A549 (cell line): ENCODE data around the gene BMAL1. TPM values are rescaled to one million over a fixed set of nuclear protein-coding genes. Genes with fewer than 3 reads are reported as not detected.

Source experiments
- ATAC-seq, 2 experiments: fragments of 200-7000 bp in 1 of 2; fragments of >200 bp in 1 of 2; cut with Nextera tagmentation in 1 of 2; cut with Tn5 transposase in 1 of 2; 3 replicates each; pipeline versions ENCODE4 v1.8.0 to v1.9.1; 2018 to 2020; ENCODE audit warnings: mild to moderate bottlenecking in 1 of 2, moderate library complexity in 1 of 2
- CTCF ChIA-PET: fragments of 300-600 bp; sonication (Branson Sonifier 250); formaldehyde crosslinking; extraction: SDS; loops from one replicate; lab custom pipeline; 2021; ENCODE audit warnings: antibody characterized with exemption, inconsistent platforms; lab: Yijun Ruan, JAX
- POLR2A ChIA-PET: fragments of 350-600 bp; formaldehyde crosslinking; extraction: SDS; loops from one replicate; lab custom pipeline; 2021; ENCODE audit warnings: antibody characterized with exemption, inconsistent platforms; lab: Yijun Ruan, JAX
- DNase-seq, 2 experiments: peaks; one replicate each; pipeline versions ENCODE4 v3.0.0 to v3.0.0-alpha.2; 2011 to 2016; ENCODE audit warnings: low read depth in 1 of 2, low spot score in 1 of 2
- FAIRE-seq: peaks from 2 replicates; lab custom pipeline; 2011; peaks lifted over from hg19 to GRCh38; lab: Jason Lieb, UNC
- H3K27ac ChIP-seq, 2 experiments: fragments of >200 bp; sonication (Bioruptor Twin); formaldehyde crosslinking; 3 replicates each; pipeline ENCODE4 v1.5.1; 2016 to 2017
- H3K4me1 ChIP-seq: fragments of >200 bp; sonication (Bioruptor Twin); formaldehyde crosslinking; 3 replicates; pipeline ENCODE4 v1.6.1; 2016
- H3K4me2 ChIP-seq: fragments of >200 bp; sonication (Bioruptor Twin); formaldehyde crosslinking; 3 replicates; pipeline ENCODE4 v1.6.1; 2016
- H3K4me3 ChIP-seq: fragments of >200 bp; sonication (Bioruptor Twin); formaldehyde crosslinking; 3 replicates; pipeline ENCODE4 v1.5.1; 2016
- H3K9me3 ChIP-seq: fragments of >200 bp; sonication (Bioruptor Twin); formaldehyde crosslinking; 3 replicates; pipeline ENCODE4 v1.6.1; 2016
- CBX8 ChIP-seq: fragments of 200-600 bp; sonication (generic); IDR thresholded peaks from 2 replicates; pipeline ENCODE4 v1.6.1; 2016
- E2F6 ChIP-seq: IDR thresholded peaks from 2 replicates; pipeline ENCODE4 v1.6.1; 2012; ENCODE audit warnings: low read depth, borderline replicate concordance
- EP300 ChIP-seq, 2 experiments: fragments of >200 bp; sonication (Bioruptor Twin); formaldehyde crosslinking; IDR thresholded peaks; 2 replicates in 1 of 2; 3 replicates in 1 of 2; pipeline ENCODE4 v1.6.1; 2016 to 2017
- ESRRA ChIP-seq: fragments of 150-350 bp; IDR thresholded peaks from 2 replicates; pipeline ENCODE4 v1.6.1; 2014; ENCODE audit warnings: mild to moderate bottlenecking, low read length, borderline replicate concordance
- FOSL2 ChIP-seq, 2 experiments: fragments of 450-650 bp in 1 of 2; fragments of >200 bp in 1 of 2; sonication (Bioruptor Twin) in 1 of 2; formaldehyde crosslinking; IDR thresholded peaks; 2 replicates each; pipeline versions ENCODE4 v1.5.0 to v1.6.1; 2016 to 2020; ENCODE audit warnings: mild to moderate bottlenecking in 1 of 2, moderate library complexity in 1 of 2
- FOXS1 ChIP-seq: fragments of 250-450 bp; sonication (Bioruptor Pico); IDR thresholded peaks from 2 replicates; pipeline ENCODE4 v1.5.0; 2020; ENCODE audit warnings: mild to moderate bottlenecking, moderate library complexity
- HDAC2 ChIP-seq: fragments of 200-600 bp; sonication (generic); IDR thresholded peaks from 2 replicates; pipeline ENCODE4 v1.6.1; 2016
- HEYL ChIP-seq: fragments of 250-450 bp; sonication (Bioruptor Pico); IDR thresholded peaks from 2 replicates; pipeline ENCODE4 v1.8.0; 2021; ENCODE audit warnings: mild to moderate bottlenecking, moderate library complexity
- HOXB13 ChIP-seq: fragments of 250-450 bp; sonication (Bioruptor Pico); IDR thresholded peaks from 2 replicates; pipeline ENCODE4 v1.5.0; 2020; ENCODE audit warnings: low read depth, mild to moderate bottlenecking, moderate library complexity
- KDM1A ChIP-seq: fragments of 200-600 bp; sonication (generic); IDR thresholded peaks from 2 replicates; pipeline ENCODE4 v1.6.1; 2016; ENCODE audit warnings: low read depth, mild to moderate bottlenecking
- KDM5A ChIP-seq: fragments of 200-600 bp; sonication (generic); IDR thresholded peaks from 2 replicates; pipeline ENCODE4 v1.6.1; 2016; ENCODE audit warnings: antibody characterized with exemption, mild to moderate bottlenecking
- MAZ ChIP-seq: fragments of 150-350 bp; IDR thresholded peaks from 2 replicates; pipeline ENCODE4 v1.6.1; 2014; ENCODE audit warnings: antibody characterized with exemption, low read depth, low read length, borderline replicate concordance
- MYC ChIP-seq: IDR thresholded peaks from 2 replicates; pipeline ENCODE4 v1.6.1; 2012; ENCODE audit warnings: mild to moderate bottlenecking, inconsistent platforms, low read length, improper control_type of control experiment, borderline replicate concordance
- NPAS2 ChIP-seq: fragments of 250-450 bp; sonication (Bioruptor Pico); IDR thresholded peaks from 2 replicates; pipeline ENCODE4 v1.8.0; 2022; ENCODE audit warnings: mild to moderate bottlenecking, moderate library complexity, borderline replicate concordance
- RFX5 ChIP-seq: fragments of 450-650 bp; IDR thresholded peaks from 2 replicates; pipeline ENCODE4 v1.7.1; 2014; ENCODE audit warnings: antibody characterized with exemption, mild to moderate bottlenecking, moderate library complexity
- SREBF2 ChIP-seq: fragments of 450-650 bp; IDR thresholded peaks from 2 replicates; pipeline ENCODE4 v1.6.1; 2014; ENCODE audit warnings: mild to moderate bottlenecking, moderate library complexity
- TFCP2L1 ChIP-seq: fragments of 250-450 bp; sonication (Bioruptor Pico); IDR thresholded peaks from 2 replicates; pipeline ENCODE4 v1.5.0; 2021; ENCODE audit warnings: mild to moderate bottlenecking
- TP53 ChIP-seq: fragments of 250-450 bp; sonication (Bioruptor Pico); IDR thresholded peaks from 2 replicates; pipeline ENCODE4 v1.5.0; 2021; ENCODE audit warnings: mild to moderate bottlenecking, moderate library complexity
- ZC3H11A ChIP-seq: fragments of 450-650 bp; IDR thresholded peaks from 2 replicates; pipeline ENCODE4 v1.6.1; 2014; ENCODE audit warnings: antibody characterized with exemption, mild to moderate bottlenecking
- WGBS: methylation state at CpG from one replicate; pipeline ENCODE4 v1.1.6; 2017; ENCODE audit errors: missing lambda C conversion rate; 5-methylcytosine and 5-hydroxymethylcytosine counted together
- polyA plus RNA-seq, 4 experiments: library from polyadenylated mRNA; depleted of rRNA in 3 of 4; stranded (reverse); fragments of >200 nt; fragmentation: RNase III in 1 of 4; extraction: RNeasy Plus Mini Kit Qiagen cat#74134 plus additional on column Dnase treatment in 1 of 4; gene quantifications; 2 replicates in 3 of 4; 3 replicates in 1 of 4; pipeline ENCODE4 v1.2.3, GENCODE V29; 2011 to 2017
- TF ChIP-seq, protein P1 (sequence below): IDR thresholded peaks from 2 replicates; pipeline ENCODE4 v1.6.1; 2012
- TF ChIP-seq, protein P2 (sequence below): fragments of >200 bp; sonication (Bioruptor Twin); formaldehyde crosslinking; IDR thresholded peaks from 3 replicates; pipeline ENCODE4 v1.5.1; 2016

Gene BMAL1
- polyA plus RNA-seq, 2 of the 4 experiments (the other 2 are of a cell fraction): 28.6 to 29.2 TPM

DNA sequence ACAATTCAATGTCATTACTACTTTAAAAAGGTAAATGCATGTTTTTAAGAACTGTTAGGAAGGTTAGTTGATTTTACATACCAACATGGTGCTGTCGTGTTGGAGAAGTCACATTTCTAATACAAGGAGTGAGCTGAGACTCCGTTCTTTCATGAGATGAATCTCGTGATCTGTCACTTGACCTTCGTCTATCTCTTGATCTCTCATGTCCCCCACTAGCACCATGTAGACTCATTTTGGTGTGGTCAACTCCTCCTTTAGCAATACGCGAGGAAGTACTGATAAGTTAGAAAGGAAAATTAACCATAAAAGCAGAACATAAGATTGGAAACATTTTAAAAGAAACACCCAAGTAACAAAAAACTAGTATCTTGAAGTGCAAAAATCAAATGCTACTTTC, 144.0 kb downstream of the BMAL1 start:
- CTCF ChIA-PET: interaction anchor here (2.2 kb wide), 1 partner anchor 44 kb away, joined by 9 read pairs; no protein-coding TSS in a partner anchor

DNA sequence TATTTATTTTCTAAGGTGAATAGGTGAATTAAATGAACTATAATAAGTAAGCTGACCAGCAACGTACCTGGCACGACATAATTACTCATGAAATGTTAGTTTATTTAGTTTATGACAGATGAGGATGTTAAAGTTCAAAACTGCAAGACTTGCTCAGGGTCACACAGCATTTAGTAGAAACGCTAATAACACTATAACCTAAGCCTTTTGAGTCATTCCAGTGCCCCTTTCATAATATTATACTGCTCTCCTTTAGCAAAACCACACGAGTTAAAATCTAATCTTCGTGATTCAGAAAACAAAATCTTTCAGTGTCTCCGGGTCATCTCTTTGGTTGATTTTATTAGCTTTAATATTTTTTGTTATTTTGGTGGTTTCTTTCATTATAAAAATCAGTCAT, 145.8 kb downstream of the BMAL1 start:
- ATAC-seq: no peak
- 52% methylated on average over 6 of the region's 6 CpGs for WGBS
- peaks cover 16% of the 10 kb centered on the region; the same call in 2 of the 3 replicates for H3K4me1 ChIP-seq
- no peak for FAIRE-seq
- peaks cover 21% of the 10 kb centered on the region; the same call in 2 of the 3 replicates for H3K9me3 ChIP-seq
- POLR2A ChIA-PET: no interaction called here
- TF ChIP-seq MAZ (no peak), TP53 (CRISPR knock-in tag) (no peak), EP300 (IDR thresholded peaks at IDR 0.05) (no peak), CBX8 (no peak), ZC3H11A (no peak), HOXB13 (no peak), HEYL (CRISPR knock-in tag) (no peak), FOXS1 (no peak), SREBF2 (no peak)
- H3K4me2 ChIP-seq: peak overlapping the region; percentile 40
- no peak for DNase-seq
- H3K27ac ChIP-seq: no peak overlapping the region
- H3K4me3 ChIP-seq: no peak overlapping the region
- CTCF ChIA-PET: interaction anchor here (1.1 to 2.2 kb wide), 2 partner anchors 42 to 213 kb away, joined by 3 to 9 read pairs; no protein-coding TSS in a partner anchor

More for the DNA sequence above, 144.0 kb downstream of the BMAL1 start:
- DNase-seq (no peak), ATAC-seq (no peak), FAIRE-seq (no peak)
- Histone ChIP-seq H3K4me2 (no peak overlapping the region), H3K9me3 (peaks cover 6% of the 10 kb centered on the region; the same call in 2 of the 3 replicates), H3K4me3 (no peak overlapping the region), H3K4me1 (peaks cover 16% of the 10 kb centered on the region; the same call in 2 of the 3 replicates), H3K27ac (no peak overlapping the region)
- no peak for TF ChIP-seq FOSL2 (IDR thresholded peaks at IDR 0.05)
- no peak for TF ChIP-seq FOSL2 (CRISPR knock-in tag; IDR thresholded peaks at IDR 0.05)
- no peak for TF ChIP-seq NPAS2
- TF ChIP-seq HEYL (CRISPR knock-in tag): no peak
- no peak for TF ChIP-seq FOXS1
- no peak for TF ChIP-seq CBX8
- TF ChIP-seq KDM1A: no peak
- TF ChIP-seq ESRRA: no peak
- TF ChIP-seq HDAC2: no peak
- TF ChIP-seq E2F6: no peak
- WGBS: 89% methylated on average over 6 of the region's 6 CpGs
- POLR2A ChIA-PET: no interaction called here

DNA sequence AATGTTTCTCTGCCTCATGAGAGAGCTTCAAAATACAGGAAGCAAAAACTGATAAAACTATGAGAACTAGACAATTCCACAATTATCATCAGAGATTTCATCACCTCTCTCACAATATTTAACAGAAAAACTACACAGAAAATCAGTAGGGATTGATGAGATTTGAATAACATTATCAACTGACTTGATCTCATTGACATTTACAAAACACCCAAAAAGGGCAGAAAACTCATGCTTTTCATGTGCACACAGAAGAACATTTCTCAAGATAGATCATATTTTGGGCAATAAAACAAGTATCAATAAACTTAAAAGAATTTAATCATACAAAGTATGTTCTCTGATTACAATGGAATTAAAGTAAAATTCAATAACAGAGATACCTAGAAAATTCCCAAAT, 149.8 kb downstream of the BMAL1 start:
- FAIRE-seq (no peak), DNase-seq (no peak), ATAC-seq (no peak)
- no peak overlapping the region for H3K27ac ChIP-seq
- H3K4me2 ChIP-seq: no peak overlapping the region
- ChIA-PET CTCF (no interaction called here), POLR2A (no interaction called here)
- peaks cover 24% of the 10 kb centered on the region; the same call in 2 of the 3 replicates for H3K9me3 ChIP-seq
- TF ChIP-seq CBX8 (no peak), MYC (no peak), KDM5A (no peak), RFX5 (no peak), EP300 (IDR thresholded peaks at IDR 0.05) (no peak)
- TF ChIP-seq, protein P1, sequence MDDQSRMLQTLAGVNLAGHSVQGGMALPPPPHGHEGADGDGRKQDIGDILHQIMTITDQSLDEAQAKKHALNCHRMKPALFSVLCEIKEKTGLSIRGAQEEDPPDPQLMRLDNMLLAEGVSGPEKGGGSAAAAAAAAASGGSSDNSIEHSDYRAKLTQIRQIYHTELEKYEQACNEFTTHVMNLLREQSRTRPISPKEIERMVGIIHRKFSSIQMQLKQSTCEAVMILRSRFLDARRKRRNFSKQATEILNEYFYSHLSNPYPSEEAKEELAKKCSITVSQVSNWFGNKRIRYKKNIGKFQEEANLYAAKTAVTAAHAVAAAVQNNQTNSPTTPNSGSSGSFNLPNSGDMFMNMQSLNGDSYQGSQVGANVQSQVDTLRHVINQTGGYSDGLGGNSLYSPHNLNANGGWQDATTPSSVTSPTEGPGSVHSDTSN: no peak
- H3K4me3 ChIP-seq: no peak overlapping the region
- H3K4me1 ChIP-seq: peaks cover 16% of the 10 kb centered on the region; the same call in 2 of the 3 replicates

- Histone ChIP-seq H3K4me1 (peaks cover under 1% of the 10 kb centered on the region; the same call in 1 of the 3 replicates), H3K9me3 (peaks cover 24% of the 10 kb centered on the region; the same call in 2 of the 3 replicates), H3K4me2 (no peak overlapping the region), H3K4me3 (no peak overlapping the region), H3K27ac (no peak overlapping the region)
- ATAC-seq: no peak
- ChIA-PET CTCF (no interaction called here), POLR2A (no interaction called here)
- FAIRE-seq: no peak
- 33% methylated on average over 1 of the region's 1 CpG for WGBS
- TF ChIP-seq TFCP2L1 (CRISPR knock-in tag): no peak
- no peak for TF ChIP-seq FOSL2 (IDR thresholded peaks at IDR 0.05)
- TF ChIP-seq FOSL2 (CRISPR knock-in tag; IDR thresholded peaks at IDR 0.05): no peak
- TF ChIP-seq, protein P2, sequence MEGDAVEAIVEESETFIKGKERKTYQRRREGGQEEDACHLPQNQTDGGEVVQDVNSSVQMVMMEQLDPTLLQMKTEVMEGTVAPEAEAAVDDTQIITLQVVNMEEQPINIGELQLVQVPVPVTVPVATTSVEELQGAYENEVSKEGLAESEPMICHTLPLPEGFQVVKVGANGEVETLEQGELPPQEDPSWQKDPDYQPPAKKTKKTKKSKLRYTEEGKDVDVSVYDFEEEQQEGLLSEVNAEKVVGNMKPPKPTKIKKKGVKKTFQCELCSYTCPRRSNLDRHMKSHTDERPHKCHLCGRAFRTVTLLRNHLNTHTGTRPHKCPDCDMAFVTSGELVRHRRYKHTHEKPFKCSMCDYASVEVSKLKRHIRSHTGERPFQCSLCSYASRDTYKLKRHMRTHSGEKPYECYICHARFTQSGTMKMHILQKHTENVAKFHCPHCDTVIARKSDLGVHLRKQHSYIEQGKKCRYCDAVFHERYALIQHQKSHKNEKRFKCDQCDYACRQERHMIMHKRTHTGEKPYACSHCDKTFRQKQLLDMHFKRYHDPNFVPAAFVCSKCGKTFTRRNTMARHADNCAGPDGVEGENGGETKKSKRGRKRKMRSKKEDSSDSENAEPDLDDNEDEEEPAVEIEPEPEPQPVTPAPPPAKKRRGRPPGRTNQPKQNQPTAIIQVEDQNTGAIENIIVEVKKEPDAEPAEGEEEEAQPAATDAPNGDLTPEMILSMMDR: no peak
- DNase-seq: no peak
Measured at GRCh38 chr11:13429288-13429687, 151.7 kb downstream of the BMAL1 start.
